Activated CD4-positive, alpha-beta T cell treated with anti-CD3 and anti-CD28 coated beads, Interleukin-2, amount 50 U/mL, for 16 hours (primary cell): ENCODE results near the gene WDFY4.

Experiments
- DNase-seq: peaks from one replicate; pipeline ENCODE4 v3.0.0-alpha.2; 2020

WDFY4 gene

GRCh38 chr10:48655411-48656240 is 29.0 kb upstream of the WDFY4 start:
- DNase-seq: no peak

GRCh38 chr10:48656241-48656913 is 28.3 kb upstream of the WDFY4 start:
- DNase-seq: peak; percentile 92

GRCh38 chr10:48656914-48657305 is 27.8 kb upstream of the WDFY4 start:
- no peak for DNase-seq

GRCh38 chr10:48657416-48657815 is 27.3 kb upstream of the WDFY4 start:
- DNase-seq: no peak

- peak; percentile 66 for DNase-seq
Observed at GRCh38 chr10:48658243-48658974, 26.3 kb upstream of the WDFY4 start.

GRCh38 chr10:48658975-48659269 is 25.8 kb upstream of the WDFY4 start:
- no peak for DNase-seq

GRCh38 chr10:48659790-48660189 is 24.9 kb upstream of the WDFY4 start:
- no peak for DNase-seq

GRCh38 chr10:48661441-48661840 is 23.2 kb upstream of the WDFY4 start:
- DNase-seq: no peak

GRCh38 chr10:48667960-48668590 is 16.6 kb upstream of the WDFY4 start:
- no peak for DNase-seq

- no peak for DNase-seq
Observed at GRCh38 chr10:48670978-48671913, 13.4 kb upstream of the WDFY4 start.

GRCh38 chr10:48671914-48672595 is 12.6 kb upstream of the WDFY4 start:
- no peak for DNase-seq

GRCh38 chr10:48672596-48673265 is 11.9 kb upstream of the WDFY4 start:
- no peak for DNase-seq

GRCh38 chr10:48677625-48678024 is 7.0 kb upstream of the WDFY4 start:
- DNase-seq: no peak

GRCh38 chr10:48678041-48678440 is 6.6 kb upstream of the WDFY4 start:
- no peak for DNase-seq

GRCh38 chr10:48681740-48682139 is 2.9 kb upstream of the WDFY4 start:
- no peak for DNase-seq

GRCh38 chr10:48682265-48682664 is 2.4 kb upstream of the WDFY4 start:
- no peak for DNase-seq

- DNase-seq: no peak
Observed at GRCh38 chr10:48683424-48683823, 1.2 kb upstream of the WDFY4 start.

GRCh38 chr10:48683868-48684267 is 805 bp upstream of the WDFY4 start:
- no peak for DNase-seq

GRCh38 chr10:48684463-48684791 is 246 bp upstream of the WDFY4 start:
- no peak for DNase-seq

GRCh38 chr10:48685731-48686130 is 1.1 kb downstream of the WDFY4 start:
- DNase-seq: no peak
